GM19351 (cell line): ENCODE results near the gene SMC1A.
"Not testable (repeated sequence)": the region's sequence is repeated elsewhere in the genome, so short reads cannot be mapped to it uniquely, and the experiment has no call there.

Source experiments
- ATAC-seq: cut with Tn5 transposase; IDR thresholded peaks from one replicate; pipeline ENCODE4 v1.9.1; 2021; ENCODE audit warnings: mild to moderate bottlenecking, moderate library complexity; ENCODE audit not compliant: unreplicated experiment

Gene SMC1A

DNA sequence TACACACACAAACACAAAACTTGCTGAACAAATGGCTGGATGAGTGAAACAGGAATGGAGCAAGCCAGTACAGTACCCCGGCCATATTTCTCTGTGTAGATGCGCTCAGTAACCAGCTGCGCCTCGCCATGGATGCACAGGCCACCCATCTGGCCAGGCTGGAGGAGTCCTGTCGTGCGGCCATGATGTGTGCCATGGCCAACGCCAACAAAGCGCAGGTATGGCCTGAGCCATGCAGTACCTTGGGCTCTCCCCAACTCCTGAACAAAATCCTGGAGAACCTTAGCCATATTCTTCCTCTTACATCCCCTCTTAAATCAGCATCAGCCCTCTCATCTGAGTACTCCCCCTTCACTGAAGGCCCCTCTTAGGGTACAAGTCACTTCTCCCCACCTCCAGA, 7.3 kb upstream of the SMC1A start:
- no peak for ATAC-seq

DNA sequence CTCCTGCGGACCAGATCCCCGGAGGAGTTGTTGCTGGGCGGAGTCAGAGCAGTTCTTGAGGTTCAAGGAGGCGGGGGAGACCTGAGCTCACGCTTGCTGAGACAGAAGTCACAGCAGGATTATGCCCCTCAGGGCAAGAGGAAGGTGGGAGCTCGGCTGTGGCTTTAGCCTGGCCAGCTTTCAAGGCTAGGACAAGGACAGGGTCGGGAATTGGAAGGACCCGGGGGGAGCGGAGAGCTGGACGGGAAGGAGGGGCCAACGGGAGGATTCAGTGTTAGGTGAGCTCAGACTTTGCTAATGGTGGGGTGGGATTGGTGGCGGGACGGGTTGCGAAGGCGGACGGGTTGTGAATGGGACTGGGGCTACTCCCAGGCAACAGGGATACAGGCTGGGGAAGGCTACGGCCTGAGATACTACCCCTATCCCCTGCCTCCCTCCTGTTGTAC, 430 bp upstream of the SMC1A start, which contains the start of gene RIBC1:
RIBC1 (plus strand) TSS at position 13 of the 446 bp plus-strand sequence. CDS start 3,404 bp downstream, outside the sequence.
- no peak for ATAC-seq

DNA sequence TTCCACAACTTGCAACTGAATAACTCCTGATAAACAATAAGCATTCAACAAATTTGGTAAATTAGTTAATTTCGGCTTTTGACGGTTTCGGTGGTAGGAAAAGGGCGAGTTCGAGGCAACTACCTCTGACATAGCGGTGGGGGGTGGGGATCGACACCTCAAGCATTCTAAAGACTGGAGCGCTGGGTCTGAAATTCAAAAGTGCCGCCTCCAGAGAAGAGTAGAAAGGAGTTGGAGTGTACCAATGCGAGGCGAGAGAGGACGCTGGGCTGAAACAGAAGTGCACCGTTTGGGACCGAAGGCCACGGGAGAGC, 725 bp downstream of the SMC1A start:
- ATAC-seq, result peak; percentile 22

DNA sequence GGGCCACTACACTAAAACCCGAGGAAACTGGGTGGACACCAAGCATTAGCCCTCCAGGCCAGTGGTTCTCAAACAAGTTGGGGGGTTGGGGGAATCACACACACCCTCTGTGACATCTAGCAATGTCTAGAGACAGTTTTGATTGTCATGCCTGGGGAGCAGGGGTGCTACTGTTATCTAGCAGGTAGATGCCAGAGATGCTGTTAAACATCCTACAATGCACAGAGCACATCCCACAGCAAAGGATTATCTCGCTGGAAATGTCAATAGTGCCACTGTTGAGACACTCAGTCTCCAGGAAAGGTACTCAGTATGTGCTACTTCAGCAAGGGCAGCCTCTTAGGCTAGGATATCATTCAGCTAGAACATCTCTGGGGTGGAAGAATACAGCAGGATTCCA, 1.3 kb downstream of the SMC1A start:
- no peak for ATAC-seq

DNA sequence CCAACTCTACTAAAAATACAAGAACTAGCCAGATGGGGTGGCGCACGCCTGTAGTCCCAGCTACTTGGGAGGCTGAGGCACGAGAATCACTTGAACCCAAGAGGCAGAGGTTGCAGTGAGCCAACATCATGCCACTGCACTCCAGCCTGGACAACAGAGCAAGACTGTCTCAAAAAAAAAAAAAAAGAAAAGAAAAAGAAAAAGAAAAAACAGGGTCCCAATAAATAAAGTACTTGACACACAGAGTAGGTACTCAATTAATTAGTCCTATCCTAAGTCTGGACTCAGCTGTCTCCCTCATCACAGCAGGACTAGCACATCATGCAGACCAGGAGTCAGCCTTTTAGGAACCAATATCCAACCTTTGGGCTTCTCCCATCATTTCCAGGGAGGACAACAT, 2.1 kb downstream of the SMC1A start:
- ATAC-seq, result not testable (repeated sequence)

- no peak for ATAC-seq
Measured at GRCh38 chrX:53412446-53412845, 10.0 kb downstream of the SMC1A start.

DNA sequence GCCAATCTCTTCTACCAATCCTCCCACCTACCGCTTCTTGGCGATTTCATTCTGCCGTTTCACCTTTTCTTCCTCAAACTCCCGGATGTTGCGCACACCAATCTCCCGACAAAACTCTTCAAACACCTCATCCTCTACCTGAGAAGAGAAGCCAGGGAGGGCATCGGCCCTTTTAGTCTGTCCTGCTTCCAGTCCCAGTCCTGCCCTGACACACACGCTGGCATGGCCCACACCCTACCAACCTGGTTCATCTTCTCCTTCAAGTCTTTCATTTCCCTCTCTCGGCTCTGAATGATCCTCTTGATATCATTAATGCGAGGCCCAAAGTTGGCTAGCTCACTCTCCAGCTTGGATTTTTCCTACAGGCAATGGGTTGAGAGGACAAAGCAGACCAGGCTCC, 18.9 kb downstream of the SMC1A start:
- ATAC-seq, result no peak

- no peak for ATAC-seq
Measured at GRCh38 chrX:53398216-53398615, 24.2 kb downstream of the SMC1A start.

DNA sequence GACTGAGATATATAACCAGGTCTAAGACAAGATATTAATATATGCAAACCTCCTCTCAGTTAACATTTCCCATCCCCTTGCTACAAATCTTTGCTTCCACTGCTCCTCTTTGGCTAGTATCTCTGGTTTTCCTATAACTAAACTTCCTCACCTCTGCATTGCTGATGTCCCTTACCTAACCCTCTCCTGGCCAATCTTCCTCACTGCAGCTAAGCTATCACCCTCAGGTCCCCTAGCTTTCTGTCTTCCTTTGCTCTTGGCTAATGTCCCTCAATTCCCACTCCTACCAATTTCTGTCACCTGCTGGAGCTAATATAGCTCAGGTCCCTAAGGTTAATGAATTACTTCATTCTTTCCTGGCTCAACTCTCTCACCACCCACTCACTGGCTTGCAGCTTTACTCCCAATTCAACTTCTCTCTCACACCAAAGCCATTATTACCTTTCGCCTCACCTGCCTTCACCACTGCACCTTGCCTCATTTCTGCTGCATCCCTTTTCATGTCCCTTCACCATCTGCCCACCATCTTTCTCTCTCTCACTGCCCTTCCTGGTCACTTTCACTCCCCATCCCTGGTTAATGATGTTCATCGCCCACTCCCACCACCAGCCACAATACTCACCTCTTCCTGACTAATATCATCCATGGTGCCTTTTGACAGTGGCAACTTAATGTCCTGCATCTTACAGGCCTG, 26.7 kb downstream of the SMC1A start:
- ATAC-seq, result no peak

GRCh38 chrX:53383376-53384076, 38.9 kb downstream of the SMC1A start:
- ATAC-seq, result no peak

GRCh38 chrX:53379747-53380146, 42.7 kb downstream of the SMC1A start:
- ATAC-seq, result no peak

DNA sequence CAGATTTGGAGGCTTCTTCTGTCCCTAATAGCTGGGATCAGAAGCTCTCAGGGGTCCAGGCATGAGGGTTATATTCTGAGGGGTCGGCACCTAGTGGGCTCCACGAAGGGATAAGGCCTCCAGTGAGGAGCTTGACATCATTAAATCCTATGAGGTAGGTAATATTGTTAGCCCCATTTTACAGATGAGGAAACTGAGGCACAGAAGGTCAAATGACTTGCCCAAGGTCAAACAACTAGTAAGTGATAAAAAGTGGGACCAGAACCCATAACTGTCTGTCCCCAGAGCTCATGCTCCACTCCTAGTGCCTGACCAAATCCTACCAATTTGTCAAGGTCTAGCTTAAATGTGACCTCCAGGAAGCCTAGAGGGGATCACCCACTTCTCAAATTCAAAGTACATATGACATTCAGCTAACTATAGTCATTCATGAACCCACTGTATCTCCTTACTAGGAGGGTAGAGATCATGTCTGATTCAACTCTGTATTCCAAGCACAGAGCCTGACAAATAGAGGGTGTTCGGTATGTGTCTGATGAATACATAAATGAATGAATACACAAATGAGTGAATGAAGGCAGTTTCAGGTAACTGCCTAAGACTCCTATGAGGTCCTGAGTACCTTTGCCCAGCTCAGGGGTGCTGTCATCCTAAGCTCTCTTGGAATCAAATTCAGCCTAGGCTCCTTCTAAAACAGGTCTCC, 43.3 kb downstream of the SMC1A start:
- no peak for ATAC-seq

GRCh38 chrX:53377464-53377863, 45.0 kb downstream of the SMC1A start:
- ATAC-seq, result no peak

- no peak for ATAC-seq
Measured at GRCh38 chrX:53376888-53377287, 45.6 kb downstream of the SMC1A start.

DNA sequence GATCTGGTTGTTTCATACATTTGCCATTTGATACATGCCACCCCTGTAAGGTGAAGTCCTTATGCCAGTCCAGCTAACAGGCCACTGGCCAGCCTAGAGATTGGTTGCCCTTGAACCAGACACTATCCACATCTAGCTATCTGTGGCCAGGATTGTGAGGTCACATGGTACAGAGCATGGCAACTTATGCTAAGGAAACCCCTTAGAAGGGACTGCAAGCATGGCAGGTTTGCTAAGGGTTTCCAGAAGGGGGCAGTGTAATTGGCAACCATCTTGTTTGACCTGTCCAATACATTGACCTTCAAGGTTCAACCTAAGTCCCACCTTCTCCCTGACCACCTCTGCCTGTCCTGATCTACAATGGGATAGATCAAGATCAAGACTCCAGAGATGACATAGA, 47.5 kb downstream of the SMC1A start:
- ATAC-seq, result no peak

GRCh38 chrX:53374222-53374820, 48.1 kb downstream of the SMC1A start:
- no peak for ATAC-seq

GRCh38 chrX:53373307-53373706, 49.1 kb downstream of the SMC1A start:
- ATAC-seq, result no peak

DNA sequence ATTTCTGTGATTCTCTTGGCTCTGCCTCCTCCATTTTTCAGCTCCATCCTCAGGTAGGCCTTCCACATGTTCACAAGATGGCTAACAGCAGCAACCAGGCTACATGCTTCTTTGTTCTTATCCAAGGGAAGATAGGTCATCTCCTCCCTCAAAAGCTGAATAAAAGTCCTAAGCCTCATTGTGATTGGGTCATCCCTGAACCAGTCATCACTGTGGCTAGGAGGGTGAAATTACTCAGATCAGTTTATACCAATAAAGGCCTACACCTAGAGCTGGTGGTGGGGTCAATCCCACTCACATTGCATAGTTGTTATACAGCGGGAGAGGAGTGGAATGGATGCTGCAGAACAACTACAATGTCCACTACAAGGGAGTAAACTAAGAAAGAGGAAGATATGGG, 56.0 kb downstream of the SMC1A start:
- not testable (repeated sequence) for ATAC-seq

DNA sequence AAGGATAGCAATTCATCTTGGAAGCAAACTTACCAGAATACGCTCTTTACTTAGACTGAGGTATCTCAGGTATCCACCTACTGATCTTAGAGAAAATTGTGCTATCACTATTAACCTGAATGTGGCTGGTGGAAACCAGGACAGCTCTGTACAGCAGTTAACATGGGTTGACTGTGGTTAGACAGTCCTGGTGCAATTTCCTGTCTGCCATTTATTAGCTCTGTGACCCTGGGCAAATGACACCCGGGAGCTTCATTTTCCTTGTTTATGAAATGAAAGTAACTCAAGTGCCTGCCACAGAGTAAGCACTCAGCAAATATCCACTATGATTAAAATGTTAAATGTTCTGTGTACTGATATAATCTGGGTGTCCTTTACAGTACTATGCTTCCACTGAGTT, 60.0 kb downstream of the SMC1A start:
- ATAC-seq, result no peak

GRCh38 chrX:53357799-53358530, 64.5 kb downstream of the SMC1A start:
- no peak for ATAC-seq

DNA sequence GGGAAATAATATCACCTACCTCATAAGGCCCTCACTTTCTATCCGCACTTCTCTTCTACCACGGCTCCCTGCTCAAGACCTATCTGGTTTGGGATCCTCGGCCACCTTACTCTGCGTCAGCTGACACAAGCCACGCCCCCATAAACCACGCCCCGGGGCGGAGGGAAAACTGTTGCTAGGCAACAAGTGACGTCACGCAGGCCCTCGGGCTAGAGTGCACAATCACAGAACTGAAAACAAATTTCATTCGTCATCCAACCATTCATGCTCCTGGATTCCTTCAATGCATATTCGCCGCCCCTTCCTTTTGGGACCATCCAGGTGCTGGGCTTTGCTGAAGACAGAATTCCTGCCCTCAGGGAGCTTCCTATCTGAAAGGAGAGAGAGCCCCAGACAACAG, 66.3 kb downstream of the SMC1A start:
- ATAC-seq, result no peak
